ENCODE data around the gene CHRNA4. TPM values are rescaled to one million over a fixed set of nuclear protein-coding genes. Genes with fewer than 3 reads are reported as not detected.

The CHRNA4 gene
- total RNA-seq, 1 donor from 2014 or later = not detected

Other genes with a start within 250 kb of the CHRNA4 start
- gene YTHDF1, start 145.2 kb downstream of the CHRNA4 start, total RNA-seq = 36.3 TPM
- 0.60 TPM for gene BIRC7, start 125.4 kb downstream of the CHRNA4 start, total RNA-seq
- not detected for gene NKAIN4, start 106.9 kb downstream of the CHRNA4 start, total RNA-seq
- 94.8 TPM for gene ARFGAP1, start 88.5 kb downstream of the CHRNA4 start, total RNA-seq
- gene COL20A1, start 68.2 kb downstream of the CHRNA4 start, total RNA-seq = not detected
- gene KCNQ2, start 111.3 kb upstream of the CHRNA4 start, total RNA-seq = not detected
- gene EEF1A2, start 137.7 kb upstream of the CHRNA4 start, total RNA-seq = 20.2 TPM
- 507 TPM for gene PPDPF, start 159.4 kb upstream of the CHRNA4 start, total RNA-seq
- gene PTK6, start 176.0 kb upstream of the CHRNA4 start, total RNA-seq = 55.1 TPM
- gene SRMS, start 186.4 kb upstream of the CHRNA4 start, total RNA-seq = 0.26 TPM
- gene FNDC11, start 192.8 kb upstream of the CHRNA4 start, total RNA-seq = 1.6 TPM
- gene HELZ2, start 212.9 kb upstream of the CHRNA4 start, total RNA-seq = 35.6 TPM